A172 (cell line): ENCODE results near the gene STAM. TPM values are rescaled to one million over a fixed set of nuclear protein-coding genes. Genes with fewer than 3 reads are reported as not detected.

Source experiments
- DNase-seq: peaks from one replicate; pipeline ENCODE4 v3.0.0-alpha.2; 2015; ENCODE audit warnings: low spot score
- total RNA-seq: library from RNA; depleted of rRNA; stranded (reverse); fragments of >200 nt; shearing (Covaris generic); gene quantifications from 2 replicates; pipeline ENCODE4 v1.2.3, GENCODE V29; 2014

The STAM gene
- total RNA-seq, 1 experiment from 2014 or later: 115 TPM

DNA sequence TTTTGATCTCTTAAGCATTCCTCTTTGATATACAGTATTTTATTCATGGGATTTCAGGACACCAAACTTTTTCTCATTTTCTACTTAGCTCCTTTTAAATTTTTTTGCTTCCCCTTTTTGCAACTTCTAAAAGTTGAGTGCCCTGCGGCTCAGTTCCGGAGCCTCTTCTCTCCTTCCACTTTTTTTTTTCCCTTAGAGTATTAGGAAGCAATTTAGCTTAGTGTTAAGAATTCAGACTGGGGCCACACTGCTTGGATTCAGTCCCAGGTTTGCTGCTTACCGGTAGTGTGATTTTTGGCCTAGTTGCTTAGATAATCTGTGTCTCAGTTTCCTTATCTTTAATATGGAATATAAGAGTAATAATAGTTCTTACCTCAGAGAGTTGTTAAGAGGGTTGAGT, 3.4 kb downstream of the STAM start:
- no peak for DNase-seq

DNA sequence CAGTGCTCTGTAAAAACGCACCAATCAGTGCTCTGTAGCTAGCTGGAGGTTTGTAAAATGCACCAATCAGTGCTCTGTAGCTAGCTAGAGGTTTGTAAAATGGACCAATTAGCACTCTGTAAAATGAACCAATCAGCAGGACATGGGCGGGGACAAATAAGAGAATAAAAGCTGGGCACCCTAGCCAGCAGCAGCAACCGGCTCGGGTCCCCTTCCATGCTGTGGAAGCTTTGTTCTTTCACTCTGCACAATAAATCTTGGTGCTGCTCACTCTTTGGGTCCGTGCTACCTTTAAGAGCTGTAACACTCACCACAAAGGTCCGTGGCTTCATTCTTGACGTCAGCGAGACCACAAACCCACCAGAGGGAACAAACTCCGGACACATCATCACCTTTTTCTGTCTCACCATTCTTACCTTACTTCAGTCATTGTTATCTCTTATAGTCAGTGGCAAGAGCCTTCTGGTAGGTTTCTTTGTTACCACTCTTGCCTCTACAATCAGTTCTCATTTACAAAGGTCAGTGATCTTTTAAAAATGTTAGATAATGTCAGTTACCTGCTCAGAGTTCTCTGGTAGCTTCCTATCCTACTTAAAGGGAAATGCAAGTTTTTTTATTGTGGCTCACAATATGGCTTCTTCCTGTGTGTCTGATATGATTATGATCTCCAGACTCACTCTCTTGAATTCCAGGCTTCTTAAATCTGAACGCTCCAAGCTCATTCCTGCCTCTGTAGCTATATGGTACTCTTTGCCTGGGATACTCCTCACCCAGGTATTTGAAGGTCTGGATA, 4.5 kb downstream of the STAM start:
- DNase-seq: no peak

DNA sequence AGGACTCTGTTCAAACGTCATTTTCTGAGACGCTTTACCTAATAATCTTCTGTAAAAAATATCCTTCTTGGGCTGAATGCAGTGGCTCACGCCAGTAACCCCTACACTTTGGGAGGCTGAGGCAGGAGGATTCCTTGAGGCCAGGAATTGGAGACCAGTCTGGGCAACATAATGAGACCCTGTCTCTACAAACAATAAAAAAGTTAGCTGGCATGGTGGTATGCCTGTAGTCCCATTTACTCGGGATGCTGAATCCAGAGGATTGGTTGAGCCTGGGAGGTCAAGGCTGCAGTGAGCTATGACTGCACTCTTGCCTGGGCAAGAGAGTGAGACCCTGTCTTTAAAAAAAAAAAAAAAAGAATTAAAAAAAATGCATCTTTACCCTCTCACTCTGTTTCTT, 5.1 kb downstream of the STAM start:
- DNase-seq: no peak

DNA sequence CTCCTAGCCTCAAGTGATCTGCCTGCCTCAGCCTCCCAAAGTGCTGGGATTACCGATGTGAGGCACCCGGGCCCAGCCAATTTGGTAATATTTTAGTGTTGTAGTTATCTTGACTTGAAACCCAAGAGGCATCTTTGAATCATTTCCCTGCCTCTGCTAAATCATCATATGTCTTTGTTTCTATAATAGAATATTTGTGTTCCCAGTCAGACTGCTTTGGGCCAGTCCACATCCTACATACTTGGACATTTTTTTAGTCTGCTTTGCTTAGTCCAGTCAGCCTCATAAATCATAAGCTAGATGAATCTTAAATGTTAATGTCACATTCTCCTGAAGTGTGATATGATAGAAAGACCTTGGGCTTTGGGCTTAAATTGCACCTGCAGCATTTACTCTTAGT, 5.9 kb downstream of the STAM start:
- DNase-seq: no peak

DNA sequence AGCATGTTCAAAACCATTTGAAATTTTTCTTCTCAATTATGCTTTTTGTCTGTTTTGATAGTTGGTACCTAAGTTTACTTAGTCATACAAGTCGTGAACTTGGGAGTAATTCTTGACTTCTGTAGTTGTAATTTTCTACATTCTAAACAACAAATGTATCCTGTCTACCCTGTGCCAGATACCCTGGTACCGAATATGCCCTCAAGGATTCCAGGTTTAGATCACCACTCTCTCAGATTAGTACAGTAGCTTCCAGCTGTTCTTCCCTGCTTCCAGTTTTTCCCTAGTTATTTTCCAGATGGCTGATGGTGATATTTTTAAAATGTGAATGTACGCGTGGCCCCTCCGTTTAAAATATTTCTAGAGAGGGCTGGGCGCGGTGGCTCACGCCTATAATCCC, 6.5 kb downstream of the STAM start:
- no peak for DNase-seq

DNA sequence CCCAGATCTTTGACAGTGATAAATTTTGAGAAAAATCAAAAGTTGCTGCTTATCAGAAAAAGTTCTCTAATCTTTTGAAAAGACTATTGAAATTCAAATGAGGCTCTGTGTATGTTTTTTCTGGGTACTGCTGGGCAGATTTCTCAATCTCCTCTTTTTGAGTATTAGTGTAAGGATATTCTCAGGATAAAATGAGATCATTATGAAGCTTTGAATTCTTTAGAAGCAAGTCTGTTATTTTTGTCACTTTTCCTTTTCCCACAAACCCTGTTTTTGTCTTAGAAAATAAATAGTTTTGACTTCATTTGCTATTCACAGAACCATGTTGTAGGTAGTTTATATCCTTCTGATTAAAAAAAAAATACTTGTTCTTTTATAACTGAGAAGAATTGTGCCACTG, 7.9 kb downstream of the STAM start:
- DNase-seq: no peak

DNA sequence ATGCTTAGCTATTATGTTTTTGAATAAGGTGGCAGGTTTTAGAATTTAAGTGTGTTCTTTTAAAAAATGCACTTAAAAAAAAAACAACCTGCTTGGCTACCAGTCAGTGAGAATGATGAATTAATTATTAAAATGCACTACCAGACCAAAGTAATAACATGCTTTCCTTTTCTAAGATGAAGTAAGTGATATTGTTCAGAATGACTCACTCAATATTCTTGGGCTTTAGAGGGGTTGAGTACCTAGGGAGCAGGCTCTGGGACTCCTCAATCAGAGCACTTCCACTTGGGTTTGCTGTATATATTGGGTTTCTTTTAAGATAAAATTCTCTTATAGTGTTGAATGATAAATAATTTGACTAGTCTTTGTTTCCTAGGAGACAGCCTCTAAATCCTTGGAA, 8.6 kb downstream of the STAM start:
- peak; percentile 29 for DNase-seq

DNA sequence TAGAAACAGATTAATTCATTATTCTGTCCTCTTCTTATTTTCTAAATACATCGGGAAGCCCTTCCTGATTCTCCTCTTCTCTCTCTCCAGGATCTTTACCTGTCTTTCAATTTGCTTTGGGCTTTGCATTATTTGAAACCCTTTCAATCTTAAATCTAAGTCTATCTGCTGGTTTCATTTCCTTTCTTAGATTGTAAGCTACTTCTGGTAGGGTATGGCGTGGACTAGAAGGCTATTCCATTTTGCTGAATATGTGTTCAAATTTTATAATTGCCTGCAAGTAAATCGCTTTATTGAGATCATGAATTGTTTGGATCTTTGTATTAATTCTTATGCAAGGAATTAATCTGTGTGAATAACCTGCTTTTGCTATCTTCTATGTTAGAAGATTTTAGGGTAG, 11.1 kb downstream of the STAM start:
- DNase-seq: no peak

DNA sequence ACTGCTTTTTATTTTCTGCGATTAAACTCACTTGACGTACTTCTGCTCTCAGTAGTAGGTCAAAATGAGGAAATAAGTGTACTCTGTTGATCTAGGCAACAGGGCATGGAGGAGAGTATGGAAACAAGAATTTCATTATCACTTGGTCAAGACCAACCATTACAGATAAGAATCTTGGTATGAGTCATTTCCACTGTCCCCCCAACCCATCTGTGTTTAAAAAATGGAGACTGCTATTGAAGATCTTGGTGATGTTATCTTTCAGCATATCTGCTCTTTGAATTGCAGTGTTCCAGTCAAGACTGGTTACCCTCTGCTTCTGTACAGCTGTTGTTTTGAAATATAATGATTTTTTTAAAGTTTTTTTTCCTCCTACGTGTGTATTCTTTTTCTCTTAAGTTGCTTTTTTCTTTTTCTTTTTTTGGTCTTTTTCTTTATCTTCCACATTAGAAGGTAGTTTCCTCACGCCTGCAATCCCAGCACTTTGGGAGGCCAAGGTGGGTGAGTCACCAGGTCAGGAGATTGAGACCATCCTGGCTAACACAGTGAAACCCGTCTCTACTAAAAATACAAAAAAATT, 11.7 kb downstream of the STAM start:
- peak; percentile 80 for DNase-seq

DNA sequence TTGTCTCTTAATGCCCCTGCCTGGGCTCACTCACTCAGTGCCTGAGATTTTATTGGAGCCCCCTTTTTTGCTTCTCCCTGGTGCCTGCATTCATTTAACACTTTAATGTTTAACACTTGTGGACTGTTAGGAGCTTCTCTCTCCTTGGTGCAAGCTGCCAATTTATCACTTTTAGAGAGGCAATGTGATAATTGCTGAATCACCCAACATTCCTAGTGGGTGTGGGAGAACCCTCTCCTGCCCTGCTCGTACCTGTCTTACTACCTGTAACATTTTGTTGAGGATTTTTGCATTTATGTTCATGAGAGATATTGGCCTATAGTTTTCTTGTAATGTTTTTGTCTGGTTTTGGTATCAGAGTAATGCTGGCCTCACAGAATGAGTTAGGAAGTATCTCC, 13.2 kb downstream of the STAM start:
- DNase-seq: peak; percentile 32

DNA sequence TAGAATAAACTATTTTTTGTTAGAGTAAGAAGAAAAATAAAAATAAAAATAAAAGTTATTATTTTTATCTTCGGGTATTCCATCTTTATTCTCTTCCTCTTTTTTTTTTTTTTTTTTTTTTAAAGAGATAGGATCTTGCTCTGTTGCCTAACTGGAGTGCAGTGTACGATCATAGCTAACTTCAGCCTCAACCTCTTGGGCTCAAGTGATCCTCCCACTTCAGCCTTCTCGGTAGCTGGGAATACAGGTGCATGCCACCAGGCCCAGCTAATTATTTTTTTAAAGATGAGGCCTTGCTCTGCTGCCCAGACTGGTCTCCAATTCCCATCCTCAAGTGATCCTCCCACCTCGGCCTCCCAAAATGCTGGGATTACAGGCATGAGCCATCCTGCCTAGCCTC, 15.4 kb downstream of the STAM start:
- no peak for DNase-seq

DNA sequence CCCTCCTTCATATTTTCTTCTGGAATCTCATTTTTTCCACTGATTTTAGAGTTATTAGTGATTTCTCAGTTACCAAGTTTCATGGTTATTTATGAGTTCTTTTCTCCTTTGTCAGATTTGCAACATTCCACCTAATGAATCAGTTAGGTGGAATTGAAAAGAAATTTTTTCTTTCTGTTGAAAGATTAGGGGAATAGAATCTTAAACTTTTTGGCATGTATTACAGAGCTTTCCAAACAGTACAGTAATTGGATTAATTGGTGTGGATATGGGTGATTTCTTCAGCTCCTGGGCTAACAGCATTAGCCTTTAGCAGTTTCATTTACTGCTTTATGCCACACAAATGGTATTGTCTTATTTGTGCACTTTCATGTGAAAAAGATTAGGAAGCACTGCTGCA, 17.0 kb downstream of the STAM start:
- no peak for DNase-seq

DNA sequence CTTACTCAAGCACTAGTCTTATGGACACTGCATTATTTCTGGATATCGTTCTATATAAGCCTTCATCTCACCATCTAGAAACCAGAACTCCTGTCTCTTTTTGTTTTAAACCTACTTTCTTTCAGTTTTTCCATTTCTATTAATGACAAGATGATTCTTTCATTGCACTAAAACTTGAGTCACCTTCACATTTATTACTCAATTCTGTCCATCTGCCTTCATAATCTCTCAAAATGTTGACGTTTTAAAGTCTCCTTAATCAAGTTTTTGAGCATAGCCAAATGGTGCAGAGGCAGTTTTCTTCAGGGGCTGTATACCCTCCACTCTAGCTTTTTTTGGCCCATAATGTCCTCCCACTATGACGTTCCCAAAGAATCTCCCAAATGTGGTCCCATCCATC, 17.6 kb downstream of the STAM start:
- DNase-seq: no peak

DNA sequence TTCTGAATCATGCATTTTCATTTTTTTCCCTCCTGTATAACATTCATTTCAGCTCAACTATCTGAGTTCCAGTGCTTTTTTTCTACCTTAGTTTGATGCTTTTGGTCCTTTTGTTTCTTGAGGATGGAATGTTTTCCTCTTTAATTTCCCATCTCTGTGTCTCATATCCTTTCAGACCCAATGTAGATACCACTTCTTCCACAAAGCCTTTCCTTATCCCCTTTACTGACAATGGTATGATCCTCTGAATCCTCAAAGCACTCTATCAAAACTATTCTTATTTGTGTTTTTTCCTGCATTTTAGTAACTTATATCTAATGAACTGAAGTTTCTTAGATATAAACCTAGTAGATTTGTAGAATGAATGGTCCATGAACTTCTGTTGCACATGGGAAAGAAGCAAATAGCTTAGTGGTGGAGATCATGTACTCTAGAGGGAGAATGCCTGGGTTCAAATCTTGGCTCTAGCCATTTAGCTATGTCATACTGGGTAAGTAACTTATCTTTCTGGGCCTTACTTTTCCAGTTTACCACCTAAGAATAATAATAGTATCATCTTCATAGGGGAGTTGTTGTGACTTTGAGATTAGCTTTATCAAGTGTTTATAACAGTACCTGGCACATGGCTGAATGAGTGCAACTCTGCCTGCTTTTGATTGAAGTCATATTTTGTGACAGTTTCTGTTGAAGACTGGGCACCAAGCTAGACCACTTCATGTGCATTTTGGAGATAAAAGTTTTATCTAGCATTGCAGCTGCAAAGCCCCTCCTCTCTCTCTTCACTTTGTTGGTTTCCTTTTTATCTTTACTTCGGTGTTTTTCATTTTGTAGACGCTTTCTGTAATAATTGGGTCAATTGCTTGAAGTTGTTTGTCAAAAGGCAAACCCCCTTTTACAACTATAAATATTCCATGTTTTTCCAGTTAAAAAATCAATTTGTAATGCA, 18.5 kb downstream of the STAM start:
- DNase-seq: no peak

DNA sequence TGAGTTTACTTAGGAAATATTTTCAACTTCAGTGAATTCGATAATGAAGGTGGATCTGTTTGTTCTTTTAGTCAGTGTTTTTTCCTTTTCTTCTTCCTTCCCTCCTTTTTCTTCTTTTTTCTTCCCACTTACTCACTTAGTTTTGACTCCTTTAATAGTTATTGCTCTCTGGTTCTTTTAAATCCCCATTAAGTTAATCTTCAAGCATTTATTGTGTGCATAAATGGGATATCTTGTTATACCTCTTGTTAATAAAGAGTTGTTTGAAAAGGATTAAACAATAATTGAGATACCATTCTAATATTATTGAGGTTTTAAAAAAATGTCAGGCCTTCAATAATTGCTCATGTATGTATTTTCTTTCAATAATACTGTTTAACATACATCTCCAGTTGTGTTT, 19.5 kb downstream of the STAM start:
- no peak for DNase-seq

DNA sequence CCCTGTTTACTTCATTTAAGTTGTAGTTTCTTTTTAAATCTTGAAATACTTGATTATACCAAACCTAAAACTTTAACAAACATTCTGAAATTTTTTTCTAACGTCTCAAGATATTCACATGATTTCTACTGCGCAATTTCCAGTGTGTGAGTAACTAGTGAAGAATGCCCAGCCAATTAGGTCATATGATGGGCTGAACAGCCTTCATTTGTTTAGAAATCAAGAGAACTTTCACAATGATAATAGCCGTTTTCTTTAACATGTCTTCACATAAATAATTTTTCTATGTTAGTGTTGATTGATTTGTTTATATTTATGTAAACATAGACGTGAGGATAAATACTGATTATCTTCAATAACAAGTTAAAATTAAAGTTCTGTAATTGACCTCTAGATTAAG, 21.8 kb downstream of the STAM start:
- DNase-seq: peak; percentile 84

DNA sequence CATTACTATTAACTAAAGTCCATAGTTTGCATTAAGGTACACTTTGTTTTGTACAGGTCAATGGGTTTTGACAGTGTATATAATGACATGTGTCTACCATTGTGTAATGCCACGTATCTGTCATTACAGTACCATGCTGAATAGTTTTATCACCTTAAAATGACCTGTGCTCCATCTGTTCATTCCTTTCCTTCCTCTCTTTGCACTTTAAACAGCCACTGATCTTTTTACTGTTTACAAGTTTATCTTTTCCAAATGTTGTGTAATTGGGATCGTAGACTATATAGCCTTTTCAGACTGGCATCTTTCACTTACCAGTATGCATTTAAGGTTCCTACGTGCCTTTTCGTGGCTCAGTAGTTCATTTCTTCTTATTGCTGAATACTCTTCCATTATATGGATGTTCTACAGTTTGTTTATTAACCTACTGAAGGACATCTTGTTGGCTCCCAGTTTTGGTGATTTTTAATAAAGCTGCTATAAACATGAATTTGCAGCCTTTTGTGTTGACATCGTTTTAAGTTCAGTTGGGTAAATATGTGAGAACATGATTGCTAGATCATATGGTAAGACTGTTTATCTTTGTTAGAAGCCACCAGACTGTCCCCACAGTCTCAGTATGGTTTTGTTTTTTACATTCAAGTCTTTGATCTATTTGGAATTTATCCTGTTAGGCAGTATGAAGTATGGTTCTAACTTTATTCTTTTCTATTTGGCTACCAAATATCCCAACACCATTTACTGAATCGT, 24.7 kb downstream of the STAM start:
- DNase-seq: no peak

DNA sequence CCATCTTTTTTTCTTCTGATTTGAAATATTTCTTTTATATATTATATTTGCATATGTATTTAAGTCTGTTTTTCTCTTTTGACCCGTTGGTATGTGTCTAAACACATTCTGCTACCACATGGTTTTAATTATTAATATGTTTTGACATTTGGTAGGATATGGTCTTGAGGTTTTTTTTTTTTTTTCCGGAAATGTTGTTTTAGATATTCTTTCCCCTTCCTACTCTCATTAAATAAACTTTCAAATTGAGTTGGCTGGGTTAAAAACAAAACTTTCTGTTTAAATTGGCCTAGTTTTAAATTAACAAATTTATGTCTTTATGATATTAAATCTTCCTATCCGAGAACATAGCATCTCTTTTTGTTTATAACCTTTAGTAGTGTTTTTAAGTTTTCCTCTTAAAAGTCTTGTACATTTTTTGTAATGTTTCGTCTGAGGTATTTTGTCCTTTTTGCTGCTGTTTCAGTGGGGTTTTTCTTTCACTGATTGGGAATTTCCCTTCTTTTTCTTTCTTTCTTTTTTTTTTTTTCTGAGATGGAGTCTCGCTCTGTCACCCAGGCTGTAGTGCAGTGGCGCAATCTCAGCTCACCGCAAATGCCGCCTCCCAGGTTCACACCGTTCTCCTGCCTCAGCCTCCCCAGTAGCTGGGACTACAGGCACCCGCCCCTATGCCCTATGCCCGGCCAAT, 25.4 kb downstream of the STAM start:
- DNase-seq: no peak

DNA sequence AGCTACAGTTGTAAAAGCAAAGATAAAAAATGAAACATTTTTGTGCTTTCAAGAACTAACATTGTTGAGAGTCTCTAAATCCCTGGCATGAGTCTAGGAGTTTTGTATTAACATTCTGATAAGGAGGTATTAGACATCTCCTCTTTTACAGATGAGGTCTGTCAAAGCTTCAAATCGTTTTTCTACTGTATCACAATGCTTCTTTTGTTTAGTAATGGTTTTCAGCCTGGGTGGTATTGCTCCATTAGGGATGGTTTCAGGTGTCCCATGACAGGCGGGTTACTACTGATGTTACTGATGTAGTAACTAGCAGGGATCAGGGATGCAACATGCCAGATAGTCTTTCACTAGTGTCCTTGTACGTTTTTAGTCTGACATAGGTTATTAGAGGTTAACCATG, 27.4 kb downstream of the STAM start:
- peak; percentile 37 for DNase-seq

DNA sequence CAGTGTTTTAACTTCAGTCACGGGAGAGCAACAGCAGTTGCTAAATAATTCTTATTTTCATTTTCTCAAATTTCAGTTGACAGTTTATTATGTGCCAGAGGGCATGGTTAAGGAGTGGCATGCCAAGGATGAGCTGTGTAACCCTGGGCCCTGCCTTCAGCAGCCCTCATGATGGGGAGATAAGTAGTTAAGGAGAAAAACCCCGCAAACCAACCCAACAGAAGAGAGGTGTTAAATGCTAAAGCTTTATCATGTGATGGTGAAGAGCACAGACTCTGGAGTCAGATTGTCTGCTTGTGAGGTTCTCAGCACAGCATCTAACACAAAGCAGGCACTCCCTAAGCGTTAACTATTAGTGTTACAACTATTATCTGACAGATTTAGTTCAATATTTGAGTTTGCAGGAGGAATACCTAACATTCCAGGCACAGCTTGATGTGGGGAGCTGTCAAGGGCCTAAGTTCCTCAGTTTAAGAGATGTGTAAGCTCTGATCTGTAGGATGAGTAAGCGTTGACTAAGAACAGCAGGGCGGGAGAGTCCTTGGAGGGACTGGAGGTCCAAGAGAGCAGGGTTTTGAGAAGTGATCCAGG, 29.6 kb downstream of the STAM start:
- peak; percentile 97 for DNase-seq

DNA sequence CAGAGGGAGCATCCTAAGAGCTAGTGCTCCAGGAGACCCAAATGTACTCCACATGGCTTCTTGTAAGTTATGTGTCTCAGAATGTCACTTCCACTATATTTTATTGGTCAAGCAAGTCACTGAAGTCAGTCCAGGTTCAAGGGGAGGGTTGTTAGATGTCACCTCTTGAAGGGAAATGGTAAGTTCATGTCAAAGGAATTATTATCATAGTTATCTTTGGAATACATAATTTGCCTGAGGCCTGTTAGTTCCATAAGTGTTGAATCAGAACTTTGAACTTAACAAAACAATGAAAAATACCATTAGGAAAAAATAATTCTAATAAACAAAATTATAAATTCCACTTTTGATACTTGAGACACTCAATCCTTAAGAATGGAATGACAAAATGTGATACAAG, 30.6 kb downstream of the STAM start:
- DNase-seq: no peak
